Cardiac septum (tissue), 1 donor: ENCODE results near the gene CD46. TPM values are rescaled to one million over a fixed set of nuclear protein-coding genes. Genes with fewer than 3 reads are reported as not detected.
A peak's percentile ranks its signal among the peaks of the same experiment; 100 is the strongest.

Experiments used
- DNase-seq: peaks from one replicate; pipeline ENCODE4 v3.0.0-alpha.2; 2020; ENCODE audit warnings: low spot score
- intact Hi-C: fragments of 100-400 bp; cut with DNase I; formaldehyde crosslinking; loops from one replicate; pipeline ENCODE4 v1.14.0; 2022
- total RNA-seq: library from RNA; stranded (reverse); fragmentation: NEBNext Ultra II Directional; extraction: Animal tissue kit (Norgen Biotek cat#: 25700); gene quantifications from one replicate; pipeline ENCODE4 v1.2.1, GENCODE V29; 2021
- donor health status: DM: no; HTN: no; CAD: no.

Gene CD46
- total RNA-seq, 1 donor from 2014 or later: 83.6 TPM

DNA sequence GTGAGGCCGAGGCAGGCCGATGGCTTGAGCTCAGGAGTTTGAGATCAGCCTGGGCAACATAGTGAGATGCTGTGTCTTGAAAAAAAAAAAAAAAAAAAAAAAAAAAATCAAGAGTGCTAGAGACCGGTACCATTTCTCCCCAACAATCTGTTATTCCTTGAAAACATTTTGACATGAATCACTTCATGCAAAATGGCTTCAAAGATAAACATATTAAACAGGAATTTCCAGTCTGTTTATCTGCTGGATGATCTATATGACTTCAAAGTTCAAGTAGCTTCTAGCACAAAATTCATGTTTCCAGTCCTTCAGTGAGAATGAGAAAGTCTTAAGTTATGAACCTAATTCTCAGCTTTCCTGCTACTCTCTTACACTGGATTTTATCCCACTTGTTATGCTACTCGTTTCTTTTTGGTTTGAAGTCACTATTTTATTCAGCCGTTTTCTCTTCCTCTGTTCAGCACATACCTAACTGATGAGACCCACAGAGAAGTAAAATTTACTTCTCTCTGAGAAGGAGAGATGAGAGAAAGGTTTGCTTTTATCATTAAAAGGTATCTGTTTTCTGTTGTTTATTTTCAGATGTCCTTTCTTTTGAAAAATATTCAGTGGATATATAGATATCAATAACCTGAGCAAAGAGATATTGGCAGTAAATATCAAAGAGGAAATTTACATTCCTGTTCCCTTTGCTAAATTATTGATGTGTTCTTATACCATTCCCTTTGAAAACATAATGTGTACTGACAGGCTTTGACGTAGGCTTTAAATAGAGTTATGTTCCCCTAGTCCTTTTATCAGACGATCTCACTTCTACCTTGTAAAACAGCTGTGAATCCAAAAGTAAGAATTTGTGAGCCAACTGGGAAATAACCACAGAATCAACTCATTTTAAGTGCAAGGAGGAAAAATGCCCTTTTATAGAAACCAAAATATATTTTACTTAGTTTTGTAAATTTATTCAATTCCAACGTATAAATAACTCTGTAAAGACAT is 38.2 kb downstream of the CD46 start:
- intact Hi-C loops: loop anchor here (10.0 kb wide), 1 partner anchor 145 kb away; the partner anchor contains the start of gene CR1L

DNA sequence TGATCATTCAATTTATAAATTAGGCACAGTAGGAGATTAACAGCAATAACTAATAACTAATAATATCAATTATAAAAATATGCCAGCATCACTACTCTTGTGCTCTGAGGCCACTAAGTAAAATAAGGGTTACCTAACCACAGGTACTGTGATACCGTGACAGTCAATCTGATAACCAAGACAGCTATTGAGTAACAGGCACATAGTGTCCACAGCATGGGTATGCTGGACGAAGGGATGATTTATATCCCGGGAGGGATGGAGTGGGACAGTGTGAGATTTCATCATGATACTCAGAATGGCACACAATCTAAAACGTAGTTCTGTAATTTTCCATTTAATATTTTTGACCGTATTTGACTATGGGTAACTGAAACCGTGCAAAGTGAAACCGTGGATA is 39.4 kb downstream of the CD46 start:
- DNase-seq: no peak
- intact Hi-C loops: loop anchor here (10.0 kb wide), 1 partner anchor 146 kb away; the partner anchor contains the start of gene CR1L

More for the DNA sequence above, 38.2 kb downstream of the CD46 start:
- no peak for DNase-seq

DNA sequence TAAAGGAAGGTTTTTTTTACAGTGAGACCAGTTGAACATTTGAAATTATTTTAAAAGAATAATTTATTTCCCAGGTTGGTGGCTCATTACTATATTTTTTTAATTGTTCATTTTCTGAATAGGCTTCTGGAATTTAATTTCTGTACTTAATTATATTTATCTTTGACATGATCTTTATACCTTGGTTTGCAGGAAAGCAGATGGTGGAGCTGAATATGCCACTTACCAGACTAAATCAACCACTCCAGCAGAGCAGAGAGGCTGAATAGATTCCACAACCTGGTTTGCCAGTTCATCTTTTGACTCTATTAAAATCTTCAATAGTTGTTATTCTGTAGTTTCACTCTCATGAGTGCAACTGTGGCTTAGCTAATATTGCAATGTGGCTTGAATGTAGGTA is 41.5 kb downstream of the CD46 start:
- intact Hi-C loops: loop anchor here (10.0 kb wide), 1 partner anchor 149 kb away; the partner anchor contains the start of gene CR1L
- no peak for DNase-seq

DNA sequence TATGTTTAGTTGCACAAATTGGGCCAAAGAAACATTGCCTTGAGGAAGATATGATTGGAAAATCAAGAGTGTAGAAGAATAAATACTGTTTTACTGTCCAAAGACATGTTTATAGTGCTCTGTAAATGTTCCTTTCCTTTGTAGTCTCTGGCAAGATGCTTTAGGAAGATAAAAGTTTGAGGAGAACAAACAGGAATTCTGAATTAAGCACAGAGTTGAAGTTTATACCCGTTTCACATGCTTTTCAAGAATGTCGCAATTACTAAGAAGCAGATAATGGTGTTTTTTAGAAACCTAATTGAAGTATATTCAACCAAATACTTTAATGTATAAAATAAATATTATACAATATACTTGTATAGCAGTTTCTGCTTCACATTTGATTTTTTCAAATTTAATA is 43.0 kb downstream of the CD46 start:
- no peak for DNase-seq
- intact Hi-C loops: loop anchor here (10.0 kb wide), 1 partner anchor 150 kb away; the partner anchor contains the start of gene CR1L

DNA sequence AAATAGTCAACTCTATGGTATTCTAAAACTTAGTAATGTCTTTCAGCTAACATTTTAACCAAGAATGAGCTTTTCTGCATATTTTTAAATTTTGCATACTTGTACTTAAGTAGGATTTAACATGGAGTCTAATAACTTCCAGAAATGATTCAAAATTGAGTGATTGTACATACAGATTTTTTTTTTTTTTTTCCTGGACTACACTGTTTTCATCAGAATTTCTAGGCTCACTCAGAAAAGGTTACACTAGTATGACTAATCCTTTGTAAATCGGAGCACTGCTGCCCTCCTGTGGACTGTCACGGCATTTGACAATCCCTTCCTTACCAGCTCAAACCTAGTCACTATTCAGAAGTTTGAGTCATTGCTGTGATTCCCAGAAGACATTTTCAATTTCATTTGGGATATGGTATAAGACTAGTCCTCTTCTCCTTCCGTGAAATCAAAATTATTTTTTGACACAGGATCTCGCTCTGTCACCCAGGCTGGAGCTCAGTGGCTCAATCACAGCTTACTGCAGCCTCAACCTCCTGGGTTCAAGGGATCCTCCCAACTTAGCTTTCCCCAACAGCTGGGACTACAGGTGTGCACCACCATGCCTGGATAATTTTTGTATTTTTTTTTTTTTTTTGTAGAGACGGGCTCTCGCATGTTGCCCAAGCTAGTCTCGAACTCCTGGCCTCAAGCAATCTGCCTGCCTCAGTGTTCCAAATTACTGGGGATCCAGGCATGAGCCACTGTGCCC is 45.5 kb downstream of the CD46 start:
- DNase-seq: peak; percentile 86
- intact Hi-C loops: loop anchor here (10.0 kb wide), 1 partner anchor 153 kb away; the partner anchor contains the start of gene CR1L

DNA sequence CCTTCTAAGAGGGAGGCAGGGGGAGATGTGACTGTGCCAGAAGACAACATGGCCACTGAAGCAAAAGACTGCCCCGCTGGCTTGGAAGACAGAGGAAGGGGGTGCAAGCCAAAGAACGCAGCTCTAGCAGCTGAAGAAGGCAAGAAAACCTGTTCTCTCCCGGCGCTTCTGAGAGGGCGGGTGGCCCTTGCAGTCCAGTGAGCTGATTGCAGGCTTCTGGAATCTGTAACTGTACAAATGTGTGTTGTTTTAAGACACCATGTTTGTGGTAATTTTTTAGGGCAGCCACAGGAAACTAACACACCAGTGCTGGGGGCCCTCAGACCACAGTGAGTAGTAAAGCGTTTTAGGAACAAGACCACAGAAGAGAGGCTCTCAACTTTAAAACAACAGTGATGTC is 47.0 kb downstream of the CD46 start:
- intact Hi-C loops: loop anchor here (10.0 kb wide), 1 partner anchor 154 kb away; the partner anchor contains the start of gene CR1L
- no peak for DNase-seq

DNA sequence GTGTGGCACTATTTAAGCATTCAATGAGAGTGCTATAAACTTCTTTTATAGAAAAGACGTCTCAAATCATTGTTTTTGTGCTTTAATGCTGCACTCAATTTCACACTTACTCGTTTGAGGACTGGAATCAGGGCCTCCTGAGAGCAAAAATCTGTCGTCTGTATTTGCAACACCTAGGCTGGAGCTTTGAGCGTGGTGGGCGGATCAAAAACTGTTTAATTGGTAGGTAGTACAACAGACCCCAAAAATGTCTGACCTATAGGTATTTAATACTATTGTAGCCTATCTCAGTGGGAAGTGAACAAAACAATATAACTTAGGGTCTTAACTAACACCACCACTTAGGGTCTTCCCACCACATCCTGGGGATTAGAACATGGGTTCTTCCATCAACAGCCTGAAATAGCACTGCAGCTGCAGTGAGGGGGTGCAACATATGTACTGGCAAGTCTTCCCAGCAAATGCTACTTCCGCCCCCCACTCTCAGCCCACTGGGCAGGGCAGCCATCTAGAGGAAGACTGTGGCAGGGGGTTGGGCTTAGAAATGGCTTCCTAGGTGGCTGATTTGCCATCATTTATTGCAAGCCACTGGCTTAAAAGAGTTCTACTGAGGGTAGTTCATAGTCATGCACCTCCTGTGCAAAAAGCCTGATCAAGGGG is 48.3 kb downstream of the CD46 start:
- DNase-seq: no peak
- intact Hi-C loops: loop anchor here (10.0 kb wide), 1 partner anchor 155 kb away; the partner anchor contains the start of gene CR1L

DNA sequence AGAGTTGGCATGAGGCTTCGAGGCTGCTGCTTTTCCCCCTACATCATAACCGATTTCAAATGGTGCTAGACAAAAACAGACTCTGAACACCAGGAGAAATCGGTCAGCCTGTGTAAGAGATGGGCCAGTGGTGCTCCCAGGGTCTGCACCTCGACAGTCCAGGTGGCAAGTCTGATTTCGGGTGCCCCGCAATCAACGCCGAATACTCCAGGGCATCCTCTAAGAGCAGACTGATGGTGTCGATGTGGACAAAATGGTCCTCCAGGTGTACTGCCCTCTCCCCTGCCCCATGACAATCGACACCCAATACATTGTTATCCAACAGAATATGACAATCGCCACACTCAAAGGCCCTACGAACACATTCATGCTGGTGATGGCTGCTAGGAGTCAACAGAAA is 50.0 kb downstream of the CD46 start:
- intact Hi-C loops: no loop called here
- no peak for DNase-seq

DNA sequence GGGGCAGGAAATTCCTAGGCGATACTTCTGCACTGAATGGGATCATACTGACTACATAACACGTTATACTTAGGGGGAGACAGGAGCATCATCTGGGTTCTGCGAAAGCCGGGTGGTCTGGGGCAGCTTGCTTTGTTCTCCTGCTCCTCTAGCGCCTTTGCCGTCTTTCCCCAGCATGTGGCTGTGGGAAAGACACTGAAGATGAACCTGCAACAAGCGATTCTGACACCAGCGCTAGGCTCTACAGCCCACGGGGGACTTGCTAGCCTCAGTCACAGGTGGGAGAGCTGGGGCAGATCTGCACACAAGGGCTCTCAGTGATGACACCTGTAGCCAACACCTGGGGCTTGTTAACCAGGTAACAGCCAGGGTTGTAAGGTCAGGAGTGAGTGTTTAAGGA is 51.8 kb downstream of the CD46 start:
- DNase-seq: no peak
- intact Hi-C loops: no loop called here

DNA sequence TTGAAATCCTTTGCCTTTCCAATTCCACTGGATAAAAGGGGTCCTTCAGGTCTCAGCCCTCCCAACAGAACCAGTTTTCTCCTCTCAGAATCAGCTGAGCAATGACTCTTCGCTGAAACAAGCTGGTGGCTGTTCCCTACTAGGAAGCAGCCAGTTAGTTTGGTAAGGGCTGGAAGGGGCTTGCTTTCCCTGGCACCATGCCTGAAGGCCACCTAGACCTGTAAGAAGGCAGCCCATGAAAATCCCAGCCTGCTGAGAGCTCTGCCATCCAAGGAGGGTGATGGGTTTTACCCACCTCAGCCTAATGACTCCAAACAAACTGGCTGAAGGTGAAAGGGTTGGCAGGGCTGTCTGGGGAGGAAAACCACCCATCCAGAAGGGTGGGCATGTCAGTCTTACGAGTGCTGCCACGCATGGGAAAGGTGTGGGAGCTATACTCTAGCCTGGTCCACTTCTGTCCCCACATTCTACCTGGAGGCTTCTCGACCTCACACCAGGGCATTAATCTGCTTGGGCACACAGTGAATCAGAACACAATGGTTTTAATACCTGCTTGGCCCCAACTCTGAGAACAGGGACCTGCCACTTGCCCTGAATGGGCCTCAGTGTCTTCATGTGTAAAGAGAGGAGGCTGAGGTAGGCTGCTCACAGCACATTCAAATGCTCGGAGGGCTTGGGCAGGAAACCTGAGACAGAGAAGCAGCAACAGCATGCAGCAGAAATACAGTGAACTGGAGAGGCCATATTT is 53.0 kb downstream of the CD46 start:
- DNase-seq: no peak
- intact Hi-C loops: loop anchor here (5.0 kb wide), 1 partner anchor 53 kb away; the partner anchor contains the start of gene CD46

DNA sequence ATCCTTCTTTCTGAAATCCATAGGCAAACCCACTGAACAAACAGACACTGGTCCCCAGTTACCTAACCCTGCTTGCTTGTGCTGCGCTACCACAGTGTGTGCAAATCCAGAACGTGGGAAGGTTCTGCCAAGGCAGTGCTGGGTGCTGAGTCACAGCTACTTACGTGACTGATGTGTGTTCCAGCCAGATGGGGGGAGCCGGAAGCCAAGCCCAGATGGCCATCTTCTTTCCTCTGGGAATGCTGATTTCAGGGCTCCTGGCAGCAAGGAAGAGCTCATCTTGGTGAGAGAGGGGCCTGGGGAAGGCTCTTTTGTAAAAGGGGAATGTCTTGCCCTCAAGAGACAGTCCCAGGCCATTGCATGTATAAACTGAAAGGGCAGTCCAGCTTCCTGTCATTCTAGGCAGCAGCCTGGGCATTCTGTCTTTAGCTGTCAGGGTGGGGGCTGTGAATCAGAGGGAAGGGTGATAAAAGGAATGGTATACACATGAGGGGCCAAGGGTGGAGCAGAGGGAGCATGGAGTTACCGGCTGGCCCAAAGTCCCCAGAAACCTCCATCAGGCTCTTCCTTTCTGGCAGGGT is 54.1 kb downstream of the CD46 start:
- intact Hi-C loops: loop anchor here (5.0 kb wide), 1 partner anchor 54 kb away; the partner anchor contains the start of gene CD46

DNA sequence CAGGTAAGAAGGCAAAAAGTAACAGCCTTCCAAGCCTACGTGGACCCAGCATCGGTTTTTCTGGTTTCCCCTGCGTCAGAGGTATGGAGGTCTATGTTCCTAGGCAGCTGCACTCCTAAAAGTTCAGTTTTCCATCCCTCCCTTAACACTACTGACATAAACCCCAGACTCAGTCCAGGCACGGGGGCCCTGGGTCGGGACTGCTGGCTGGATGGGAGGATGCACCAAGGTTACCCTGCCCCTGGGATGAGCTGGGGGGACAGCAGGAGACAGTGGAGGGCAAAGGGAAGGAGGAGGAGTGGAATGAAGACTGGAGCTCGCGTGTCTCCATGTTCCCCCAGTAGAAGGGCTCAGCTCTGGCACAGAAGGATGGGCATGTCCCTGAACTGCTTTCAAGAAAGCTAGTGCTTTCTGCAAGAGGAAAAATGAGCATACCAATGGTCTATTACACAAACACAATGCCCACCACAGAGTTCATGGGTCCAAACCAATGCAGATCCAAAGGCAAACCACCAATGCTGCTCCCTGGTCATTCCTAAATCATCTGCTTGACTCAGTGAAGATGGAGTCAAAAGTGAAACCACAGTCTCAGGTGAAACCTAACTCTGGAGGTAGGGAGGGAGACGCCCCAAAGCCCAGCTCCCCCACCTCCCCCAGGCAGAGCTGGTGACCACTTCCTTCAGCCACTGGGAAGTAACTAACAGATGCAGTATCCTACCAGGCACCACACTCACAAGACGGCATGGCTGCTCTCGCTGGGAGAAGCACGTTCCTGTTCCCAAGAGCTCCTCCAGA is 54.9 kb downstream of the CD46 start:
- no peak for DNase-seq
- intact Hi-C loops: loop anchor here (5.0 kb wide), 1 partner anchor 54 kb away; the partner anchor contains the start of gene CD46

More for the DNA sequence above, 54.1 kb downstream of the CD46 start:
- DNase-seq: peak; percentile 91

DNA sequence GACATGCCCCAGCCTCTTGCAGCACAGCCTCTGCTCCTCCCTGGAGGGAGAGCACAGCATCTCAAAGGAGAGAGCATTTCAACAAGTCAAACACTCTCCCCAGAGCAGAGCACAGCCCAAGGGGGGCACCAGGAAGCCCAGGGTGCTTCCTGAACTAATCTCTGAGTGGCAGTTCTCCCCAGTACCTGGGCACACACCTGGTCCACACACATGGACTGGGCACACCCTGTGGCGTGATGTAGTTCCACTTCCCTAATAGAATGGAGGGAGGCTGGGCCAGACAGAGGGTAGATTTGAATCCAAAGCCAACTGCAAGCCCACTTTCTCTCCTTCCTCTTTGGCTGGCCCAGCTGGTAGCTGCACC is 55.5 kb downstream of the CD46 start:
- intact Hi-C loops: loop anchor here (5.0 kb wide), 1 partner anchor 55 kb away; the partner anchor contains the start of gene CD46
- no peak for DNase-seq

DNA sequence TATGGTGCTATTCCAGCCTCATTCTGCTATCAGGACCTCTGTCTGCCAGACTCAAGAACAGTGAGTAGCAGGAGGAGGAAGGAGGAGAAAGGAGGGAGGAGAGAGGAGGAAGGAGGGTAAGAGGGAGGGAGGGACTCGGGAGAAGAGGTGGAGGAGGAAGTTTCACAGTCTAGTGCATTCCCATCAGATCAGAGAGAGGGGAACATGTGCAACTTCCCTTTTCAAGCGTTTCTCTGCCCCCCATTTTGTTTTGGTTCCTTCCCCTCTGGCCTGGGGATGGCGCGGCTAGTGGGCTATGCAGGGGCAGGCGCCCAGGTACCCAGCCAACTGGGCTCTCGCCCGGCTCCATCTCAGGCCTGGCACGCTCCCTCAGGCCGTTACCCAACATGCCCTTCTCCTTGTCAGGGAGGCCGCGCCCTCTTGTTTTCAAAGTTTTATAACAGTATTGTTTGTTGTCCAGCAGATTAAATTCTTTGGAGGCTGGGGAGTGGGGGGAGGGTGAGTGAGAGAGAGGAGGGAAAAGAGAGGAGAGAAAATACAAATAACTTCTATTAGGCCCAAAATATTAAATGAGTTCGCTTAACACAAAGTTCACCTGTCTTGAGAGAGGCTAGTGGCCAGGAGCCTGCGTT is 56.0 kb downstream of the CD46 start:
- no peak for DNase-seq
- intact Hi-C loops: loop anchor here (5.0 kb wide), 1 partner anchor 56 kb away; the partner anchor contains the start of gene CD46

DNA sequence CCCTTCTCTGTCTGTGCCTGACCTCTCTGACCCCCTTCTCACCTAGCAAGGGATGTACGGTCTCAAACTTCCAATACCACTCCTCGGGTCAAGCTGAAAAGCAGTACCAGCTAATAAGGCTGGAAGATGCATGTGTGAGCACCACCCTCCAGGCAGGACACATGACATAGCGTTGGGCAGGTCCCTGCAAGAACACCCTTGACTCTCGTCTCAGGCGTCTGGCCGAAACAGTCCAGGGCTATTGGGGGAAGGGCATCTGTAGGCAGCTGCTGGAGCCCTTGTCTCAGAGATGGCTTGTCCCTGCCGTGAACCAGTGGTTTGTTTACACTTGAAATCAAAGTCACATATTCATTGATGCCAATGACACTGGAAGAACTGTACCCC is 56.5 kb downstream of the CD46 start:
- DNase-seq: no peak
- intact Hi-C loops: loop anchor here (5.0 kb wide), 1 partner anchor 56 kb away; the partner anchor contains the start of gene CD46

DNA sequence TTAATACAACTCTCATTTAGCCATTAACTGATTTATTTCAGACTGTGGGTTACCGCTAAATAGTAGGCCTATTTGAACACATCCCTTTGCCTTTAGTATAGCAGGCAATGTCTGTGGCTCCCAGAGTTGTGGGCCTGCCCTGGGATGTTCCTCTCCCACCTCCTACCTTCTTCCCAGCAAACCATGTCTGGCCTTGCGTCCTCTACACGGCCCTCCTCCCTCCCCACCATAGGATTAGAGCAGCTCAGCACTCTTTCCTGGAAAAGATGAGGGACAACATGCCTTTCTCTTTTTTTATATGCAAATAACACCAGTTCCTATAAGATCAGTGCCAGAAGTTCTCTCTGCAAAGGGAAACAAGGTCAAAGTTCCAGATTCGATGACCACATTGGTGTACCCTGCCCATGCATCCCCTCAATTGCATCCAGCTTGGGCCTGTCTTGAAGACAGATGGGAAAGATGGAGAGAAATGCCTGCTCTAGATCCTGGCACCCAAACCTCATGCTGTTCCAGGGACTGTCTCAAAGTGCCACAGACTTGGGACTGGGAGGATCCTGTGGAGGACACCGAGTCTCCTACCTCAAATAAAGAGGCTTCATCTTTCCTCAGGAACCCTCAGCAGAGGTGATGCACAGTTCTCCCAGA is 57.2 kb downstream of the CD46 start:
- DNase-seq: no peak
- intact Hi-C loops: loop anchor here (5.0 kb wide), 1 partner anchor 57 kb away; the partner anchor contains the start of gene CD46
